ENCODE measurements around the gene ANKRD42. TPM values are rescaled to one million over a fixed set of nuclear protein-coding genes. Genes with fewer than 3 reads are reported as not detected.
A peak's percentile ranks its signal among the peaks of the same experiment; 100 is the strongest.

Gene ANKRD42
- total RNA-seq, 1 donor from 2014 or later = 9.8 TPM

DNA sequence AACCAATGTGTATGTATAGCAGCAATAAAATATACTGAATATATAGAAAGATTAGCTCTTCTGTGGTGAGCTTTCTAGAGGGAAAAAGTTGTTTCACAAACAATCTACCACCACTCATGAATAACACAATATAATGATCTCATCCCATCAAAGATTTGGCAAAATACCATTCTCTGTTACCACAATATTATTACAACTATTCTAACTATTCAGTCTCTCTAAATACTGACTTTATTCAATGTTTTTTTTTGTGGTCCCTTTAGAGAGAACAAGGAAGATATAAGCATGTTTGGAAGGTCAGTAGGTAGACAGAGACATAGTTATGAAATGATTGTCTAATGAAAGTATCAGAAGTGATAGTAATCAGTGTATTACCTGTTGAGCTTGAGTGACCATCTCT lies 84.8 kb downstream of the ANKRD42 start:
- Mint-ChIP-seq H3K36me3 (ENCODE audit: unreplicated experiment) (peaks cover 21% of the 10 kb centered on the region), H3K9me3 (ENCODE audit: unreplicated experiment) (no peaks in the 10 kb centered on the region), H3K4me1 (ENCODE audit: unreplicated experiment) (peaks cover 9% of the 10 kb centered on the region), H3K27ac (ENCODE audit: unreplicated experiment) (no peak overlapping the region), H3K4me3 (ENCODE audit: unreplicated experiment) (no peak overlapping the region), H3K27me3 (ENCODE audit: unreplicated experiment) (no peaks in the 10 kb centered on the region)
- TF ChIP-seq, protein P1, sequence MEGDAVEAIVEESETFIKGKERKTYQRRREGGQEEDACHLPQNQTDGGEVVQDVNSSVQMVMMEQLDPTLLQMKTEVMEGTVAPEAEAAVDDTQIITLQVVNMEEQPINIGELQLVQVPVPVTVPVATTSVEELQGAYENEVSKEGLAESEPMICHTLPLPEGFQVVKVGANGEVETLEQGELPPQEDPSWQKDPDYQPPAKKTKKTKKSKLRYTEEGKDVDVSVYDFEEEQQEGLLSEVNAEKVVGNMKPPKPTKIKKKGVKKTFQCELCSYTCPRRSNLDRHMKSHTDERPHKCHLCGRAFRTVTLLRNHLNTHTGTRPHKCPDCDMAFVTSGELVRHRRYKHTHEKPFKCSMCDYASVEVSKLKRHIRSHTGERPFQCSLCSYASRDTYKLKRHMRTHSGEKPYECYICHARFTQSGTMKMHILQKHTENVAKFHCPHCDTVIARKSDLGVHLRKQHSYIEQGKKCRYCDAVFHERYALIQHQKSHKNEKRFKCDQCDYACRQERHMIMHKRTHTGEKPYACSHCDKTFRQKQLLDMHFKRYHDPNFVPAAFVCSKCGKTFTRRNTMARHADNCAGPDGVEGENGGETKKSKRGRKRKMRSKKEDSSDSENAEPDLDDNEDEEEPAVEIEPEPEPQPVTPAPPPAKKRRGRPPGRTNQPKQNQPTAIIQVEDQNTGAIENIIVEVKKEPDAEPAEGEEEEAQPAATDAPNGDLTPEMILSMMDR (IDR thresholded peaks at IDR 0.05) = no peak
- no peak for DNase-seq (ENCODE audit: extremely low spot score, unreplicated experiment)

DNA sequence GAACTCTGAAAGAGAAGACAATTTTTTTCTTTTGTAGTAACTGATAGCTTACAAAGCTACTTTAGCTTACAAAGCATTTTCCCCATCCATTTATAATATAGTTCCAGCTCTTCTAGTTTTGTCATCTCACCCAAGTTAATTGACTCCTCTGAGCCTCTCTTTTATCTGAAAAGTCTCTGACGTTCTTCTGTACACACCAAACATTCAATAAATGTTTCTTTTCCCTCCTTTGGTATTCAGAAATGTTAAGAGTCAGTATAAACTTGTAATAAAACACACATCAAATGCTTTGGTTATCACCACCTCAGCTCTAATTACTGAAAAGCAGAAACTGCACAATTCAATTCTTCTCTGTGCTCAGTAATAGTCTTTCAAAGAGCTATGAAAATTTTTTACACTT lies 86.7 kb downstream of the ANKRD42 start:
- Mint-ChIP-seq H3K4me3 (ENCODE audit: unreplicated experiment) (no peak overlapping the region), H3K27me3 (ENCODE audit: unreplicated experiment) (no peaks in the 10 kb centered on the region), H3K27ac (ENCODE audit: unreplicated experiment) (no peak overlapping the region), H3K4me1 (ENCODE audit: unreplicated experiment) (peaks cover 23% of the 10 kb centered on the region), H3K9me3 (ENCODE audit: unreplicated experiment) (no peaks in the 10 kb centered on the region), H3K36me3 (ENCODE audit: unreplicated experiment) (peaks cover 17% of the 10 kb centered on the region)
- DNase-seq (ENCODE audit: extremely low spot score, unreplicated experiment) = no peak
- TF ChIP-seq, protein P1 (IDR thresholded peaks at IDR 0.05) = no peak

DNA sequence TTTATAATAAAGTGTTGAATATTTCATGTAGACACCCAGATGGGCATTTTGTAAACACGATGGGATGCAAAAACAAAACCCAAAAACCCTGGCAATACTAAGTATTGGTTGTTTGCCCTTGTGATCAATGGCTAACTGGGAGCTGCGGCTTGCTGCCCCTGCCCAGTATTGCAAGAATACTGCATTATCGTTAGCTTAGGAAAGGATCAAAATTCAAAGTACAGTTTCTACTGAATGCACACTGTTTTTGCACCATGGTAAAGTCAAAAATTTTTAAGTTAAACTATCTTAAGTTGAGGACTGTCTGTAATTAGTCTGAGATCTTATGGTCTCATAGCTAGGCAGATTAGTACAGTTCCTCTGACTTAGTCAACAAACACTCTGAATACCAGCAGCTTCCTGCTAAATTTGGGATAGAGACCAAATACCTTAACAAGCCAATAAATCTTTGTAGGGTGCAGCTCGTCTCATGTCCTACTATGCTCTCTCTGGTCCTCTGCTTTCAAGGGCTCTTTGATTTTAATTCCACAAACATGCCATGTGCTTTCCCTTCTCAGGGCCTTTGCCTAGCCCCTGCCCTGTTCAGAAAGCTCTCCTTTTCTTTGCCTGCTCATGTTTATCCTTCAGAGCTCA lies 88.7 kb downstream of the ANKRD42 start:
- H3K4me1 Mint-ChIP-seq (ENCODE audit: unreplicated experiment) = peaks cover 28% of the 10 kb centered on the region
- H3K4me3 Mint-ChIP-seq (ENCODE audit: unreplicated experiment) = no peak overlapping the region
- peaks cover 12% of the 10 kb centered on the region for H3K36me3 Mint-ChIP-seq (ENCODE audit: unreplicated experiment)
- TF ChIP-seq, protein P1 (IDR thresholded peaks at IDR 0.05) = no peak
- DNase-seq (ENCODE audit: extremely low spot score, unreplicated experiment) = no peak
- no peaks in the 10 kb centered on the region for H3K9me3 Mint-ChIP-seq (ENCODE audit: unreplicated experiment)
- H3K27ac Mint-ChIP-seq (ENCODE audit: unreplicated experiment) = no peak overlapping the region
- H3K27me3 Mint-ChIP-seq (ENCODE audit: unreplicated experiment) = no peaks in the 10 kb centered on the region

DNA sequence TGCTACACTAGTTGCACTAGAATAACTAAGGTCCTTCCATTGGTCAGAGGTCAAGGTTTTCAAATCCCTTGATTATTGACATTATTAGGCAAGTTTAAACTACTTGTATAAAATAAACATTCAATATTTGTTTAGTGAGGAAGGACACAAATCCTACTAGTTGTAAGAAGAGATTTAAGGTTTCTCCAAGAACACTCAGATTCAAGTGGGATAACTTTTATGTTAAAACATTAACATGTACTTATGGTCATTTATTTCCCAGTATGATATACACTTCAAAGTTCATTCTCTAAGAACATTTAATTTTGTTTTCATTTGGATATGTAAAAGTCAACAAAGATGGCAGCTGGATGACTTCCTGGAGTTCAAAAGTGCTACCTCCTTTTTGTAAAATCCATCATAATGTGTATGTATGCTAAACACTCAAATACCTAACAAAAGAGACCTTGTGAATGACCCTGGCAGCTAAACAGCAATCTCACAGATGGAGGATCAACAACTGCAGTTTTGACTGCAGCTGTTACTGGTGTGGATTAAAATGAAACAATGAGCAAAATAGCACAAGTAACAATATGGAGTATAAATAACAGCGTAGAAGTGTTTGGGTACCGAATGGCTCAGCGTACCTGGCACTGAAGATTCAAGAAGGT lies 91.1 kb downstream of the ANKRD42 start:
- Mint-ChIP-seq H3K4me3 (ENCODE audit: unreplicated experiment) (peak overlapping the region; percentile 96), H3K27me3 (ENCODE audit: unreplicated experiment) (peaks cover 12% of the 10 kb centered on the region), H3K27ac (ENCODE audit: unreplicated experiment) (peak overlapping the region; percentile 100), H3K36me3 (ENCODE audit: unreplicated experiment) (peaks cover 6% of the 10 kb centered on the region), H3K9me3 (ENCODE audit: unreplicated experiment) (no peaks in the 10 kb centered on the region), H3K4me1 (ENCODE audit: unreplicated experiment) (peaks cover 27% of the 10 kb centered on the region)
- TF ChIP-seq, protein P1 (IDR thresholded peaks at IDR 0.05) = no peak
- no peak for DNase-seq (ENCODE audit: extremely low spot score, unreplicated experiment)

DNA sequence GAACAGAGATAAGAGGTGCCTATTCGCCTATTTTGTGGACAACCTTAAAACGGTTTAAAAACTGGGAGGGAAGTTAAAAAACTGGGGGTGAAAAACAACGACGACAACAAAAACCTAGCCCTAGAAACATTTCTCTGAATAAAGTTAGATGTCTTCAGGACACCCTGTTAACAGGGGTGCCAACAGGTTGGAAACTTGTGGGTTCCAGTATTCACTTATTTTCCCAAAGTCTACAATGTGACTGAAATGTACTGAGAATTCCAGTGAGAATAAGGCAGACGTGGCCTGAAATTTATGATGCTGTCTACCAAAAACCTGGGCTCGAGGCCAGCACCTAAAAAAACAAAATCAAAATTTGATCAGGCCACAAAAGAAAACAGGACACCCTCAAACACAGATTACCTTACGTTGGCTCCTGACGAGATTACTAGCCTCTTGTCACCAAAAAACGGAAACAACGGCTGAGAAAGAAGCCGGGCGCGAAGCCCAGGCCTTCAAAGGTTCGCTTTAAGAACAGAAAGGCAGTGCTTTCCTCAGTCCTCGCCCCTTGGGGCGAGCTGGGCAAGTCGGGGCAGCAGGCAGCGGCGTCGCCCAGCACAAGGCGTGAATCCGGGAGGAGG lies 91.7 kb downstream of the ANKRD42 start:
- H3K36me3 Mint-ChIP-seq (ENCODE audit: unreplicated experiment) = peaks cover 3% of the 10 kb centered on the region
- TF ChIP-seq, protein P1 (IDR thresholded peaks at IDR 0.05) = no peak
- peak overlapping the region; percentile 100 for H3K27ac Mint-ChIP-seq (ENCODE audit: unreplicated experiment)
- no peaks in the 10 kb centered on the region for H3K9me3 Mint-ChIP-seq (ENCODE audit: unreplicated experiment)
- DNase-seq (ENCODE audit: extremely low spot score, unreplicated experiment) = no peak
- peaks cover 12% of the 10 kb centered on the region for H3K27me3 Mint-ChIP-seq (ENCODE audit: unreplicated experiment)
- H3K4me3 Mint-ChIP-seq (ENCODE audit: unreplicated experiment) = peak overlapping the region; percentile 96
- H3K4me1 Mint-ChIP-seq (ENCODE audit: unreplicated experiment) = peaks cover 26% of the 10 kb centered on the region

Data from osteocyte (in vitro differentiated cells).